Activated CD8-positive, alpha-beta memory T cell treated with anti-CD3 and anti-CD28 coated beads for 24 hours (primary cell): Measurements from ENCODE around the gene PARVB.
"Not testable (repeated sequence)": the region's sequence is repeated elsewhere in the genome, so short reads cannot be mapped to it uniquely, and the experiment has no call there.

Experiments used
- DNase-seq: peaks from one replicate; pipeline ENCODE4 v3.0.0-alpha.2; 2020

The PARVB gene

GRCh38 chr22:43999378-43999777, 24.7 kb upstream of the PARVB start:
- no peak for DNase-seq

GRCh38 chr22:44000123-44000522, 24.0 kb upstream of the PARVB start:
- no peak for DNase-seq

- DNase-seq, result no peak
Measured at GRCh38 chr22:44001521-44001920, 22.6 kb upstream of the PARVB start.

- DNase-seq, result no peak
Measured at GRCh38 chr22:44002324-44002723, 21.8 kb upstream of the PARVB start.

- DNase-seq, result no peak
Measured at GRCh38 chr22:44002997-44003396, 21.1 kb upstream of the PARVB start.

GRCh38 chr22:44003405-44004103, 20.5 kb upstream of the PARVB start:
- no peak for DNase-seq

- no peak for DNase-seq
Measured at GRCh38 chr22:44004104-44004460, 20.0 kb upstream of the PARVB start.

GRCh38 chr22:44005524-44005923, 18.6 kb upstream of the PARVB start:
- no peak for DNase-seq

- DNase-seq, result no peak
Measured at GRCh38 chr22:44012162-44012561, 11.9 kb upstream of the PARVB start.

- DNase-seq, result no peak
Measured at GRCh38 chr22:44012591-44012990, 11.5 kb upstream of the PARVB start.

- DNase-seq, result no peak
Measured at GRCh38 chr22:44014241-44014640, 9.9 kb upstream of the PARVB start.

GRCh38 chr22:44016586-44016985, 7.5 kb upstream of the PARVB start:
- DNase-seq, result not testable (repeated sequence)

GRCh38 chr22:44018594-44018993, 5.5 kb upstream of the PARVB start:
- no peak for DNase-seq

GRCh38 chr22:44019416-44019815, 4.7 kb upstream of the PARVB start:
- no peak for DNase-seq

- no peak for DNase-seq
Measured at GRCh38 chr22:44019846-44020245, 4.3 kb upstream of the PARVB start.

GRCh38 chr22:44020981-44021380, 3.1 kb upstream of the PARVB start:
- DNase-seq, result no peak

GRCh38 chr22:44023404-44024287, 456 bp upstream of the PARVB start:
- DNase-seq, result peak; percentile 85

- DNase-seq, result peak; percentile 58
Measured at GRCh38 chr22:44025171-44026065, 1.3 kb downstream of the PARVB start.

GRCh38 chr22:44026066-44026629, 2.0 kb downstream of the PARVB start:
- DNase-seq, result no peak

- peak; percentile 78 for DNase-seq
Measured at GRCh38 chr22:44026630-44027511, 2.8 kb downstream of the PARVB start.

GRCh38 chr22:44028091-44028490, 4.0 kb downstream of the PARVB start:
- DNase-seq, result no peak

- DNase-seq, result no peak
Measured at GRCh38 chr22:44029069-44029468, 5.0 kb downstream of the PARVB start.
